Thymus (tissue), 11 donors: ENCODE results near the gene PPP4R3A. TPM values are rescaled to one million over a fixed set of nuclear protein-coding genes. Genes with fewer than 3 reads are reported as not detected.
"Not testable (repeated sequence)": the region's sequence is repeated elsewhere in the genome, so short reads cannot be mapped to it uniquely, and the experiment has no call there.

Source experiments
- DNase-seq, 9 donors: peaks; one replicate each; pipeline ENCODE4 v3.0.0-alpha.2; 2013; ENCODE audit warnings: low spot score in 9 of 9, low read depth in 6 of 9, missing footprints in 1 of 9
- H3K27ac ChIP-seq, 2 donors: one replicate each; pipeline ENCODE4 v1.5.1; 2013; ENCODE audit warnings: control low read depth in 1 of 2, low read depth in 1 of 2, low read length in 1 of 2, mild to moderate bottlenecking in 1 of 2, moderate library complexity in 1 of 2
- H3K27me3 ChIP-seq, 2 donors: one replicate each; pipeline ENCODE4 v1.5.1; 2013; ENCODE audit warnings: low read length in 1 of 2; ENCODE audit not compliant: control insufficient read depth in 2 of 2, insufficient read depth in 1 of 2
- H3K36me3 ChIP-seq, 2 donors: one replicate each; pipeline ENCODE4 v1.5.1; 2013; ENCODE audit warnings: low read length in 1 of 2, mild to moderate bottlenecking in 1 of 2, moderate library complexity in 1 of 2; ENCODE audit not compliant: control insufficient read depth in 2 of 2, insufficient read depth in 2 of 2
- H3K4me1 ChIP-seq, 2 donors: one replicate each; pipeline ENCODE4 v1.5.1; 2013; ENCODE audit warnings: low read length in 2 of 2; ENCODE audit not compliant: control insufficient read depth in 2 of 2, insufficient read depth in 2 of 2
- H3K4me3 ChIP-seq, 2 donors: one replicate each; pipeline ENCODE4 v1.5.1; 2013; ENCODE audit warnings: low read length in 2 of 2, control low read depth in 1 of 2, mild to moderate bottlenecking in 1 of 2
- H3K9me3 ChIP-seq, 2 donors: one replicate each; pipeline ENCODE4 v1.5.1; 2013; ENCODE audit warnings: low read length in 1 of 2, mild to moderate bottlenecking in 1 of 2; ENCODE audit not compliant: control insufficient read depth in 2 of 2, insufficient read depth in 1 of 2
- WGBS: extraction: QIAGEN DNeasy Blood & Tissue Kit; methylation state at CpG from one replicate; pipeline ENCODE4 v1.1.7; 2013; 5-methylcytosine and 5-hydroxymethylcytosine counted together
- polyA plus RNA-seq: library from polyadenylated mRNA; stranded (reverse); fragments of 200-250 nt; gene quantifications from one replicate; pipeline ENCODE4 v1.2.3, GENCODE V29; 2013
- total RNA-seq: library from RNA; stranded (reverse); fragments of 120-200 nt; gene quantifications from one replicate; pipeline ENCODE4 v1.2.4, GENCODE V29; 2013
- donor health status: healthy.

PPP4R3A gene
- total and polyA plus RNA-seq, 2 donors: 91.9 to 111 TPM

DNA sequence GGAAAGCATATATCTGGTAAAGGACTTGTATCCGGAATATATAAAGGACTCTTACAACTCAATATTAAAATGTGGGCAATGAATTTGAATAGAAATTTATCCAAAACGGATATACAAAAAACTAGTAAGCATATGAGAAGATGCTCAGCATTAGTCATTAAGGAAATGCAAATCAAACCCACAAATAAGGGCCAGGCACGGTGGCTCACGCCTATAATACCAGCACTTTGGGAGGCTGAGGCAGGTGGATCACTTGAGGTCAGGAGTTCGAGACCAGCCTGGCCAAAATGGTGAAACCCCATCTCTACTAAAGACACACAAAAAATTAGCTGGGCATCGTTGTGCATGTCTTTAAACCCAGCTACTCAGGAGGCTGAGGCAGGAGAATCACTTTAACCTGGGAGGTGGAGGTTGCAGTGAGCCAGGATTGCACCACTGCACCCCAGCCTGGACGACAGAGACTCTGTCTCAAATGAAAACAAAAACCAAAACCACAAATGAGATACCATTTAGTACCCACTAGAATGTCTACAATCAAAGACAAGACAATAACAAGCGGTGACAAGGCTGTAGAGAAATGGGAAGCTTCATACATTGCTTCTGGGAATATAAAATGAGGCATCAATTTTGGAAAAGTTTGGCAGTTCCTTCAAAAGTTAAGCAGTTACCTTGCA lies 15.6 kb downstream of the PPP4R3A start:
- not testable (repeated sequence) for H3K27ac ChIP-seq, H3K4me1 ChIP-seq, H3K27me3 ChIP-seq, H3K9me3 ChIP-seq, H3K4me3 ChIP-seq, DNase-seq
- WGBS: 82% methylated on average over 8 of the region's 8 CpGs
- peaks cover 6 to 26% of the 10 kb centered on the region in 2 donors for H3K36me3 ChIP-seq

DNA sequence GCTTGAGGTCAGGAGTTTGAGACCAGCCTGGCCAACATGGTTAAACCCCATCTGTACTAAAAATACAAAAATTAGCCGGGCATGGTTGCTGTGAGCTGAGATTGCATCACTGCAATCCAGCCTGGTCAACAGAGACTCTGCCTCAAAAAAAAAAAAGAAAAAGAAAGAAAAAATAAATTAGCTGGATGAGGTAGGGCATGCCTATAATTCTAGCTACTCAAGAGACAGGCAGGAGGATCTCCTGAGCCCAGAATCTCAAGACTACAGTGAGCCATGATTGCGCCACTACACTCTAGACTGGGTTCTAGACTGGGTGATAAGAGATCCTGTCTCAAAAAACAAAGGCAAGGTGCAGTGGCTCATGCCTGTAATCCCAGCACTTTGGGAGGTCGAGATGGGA lies 16.9 kb downstream of the PPP4R3A start:
- Histone ChIP-seq H3K4me1 (peaks cover 0 to 2% of the 10 kb centered on the region in 2 donors), H3K36me3 (peaks cover 6 to 26% of the 10 kb centered on the region in 2 donors), H3K27ac (no peak overlapping the region), H3K4me3 (no peak overlapping the region), H3K27me3 (no peaks in the 10 kb centered on the region), H3K9me3 (no peaks in the 10 kb centered on the region)
- DNase-seq: no peak
- whole genome bisulfite sequencing: 96% methylated on average over 3 of the region's 3 CpGs

DNA sequence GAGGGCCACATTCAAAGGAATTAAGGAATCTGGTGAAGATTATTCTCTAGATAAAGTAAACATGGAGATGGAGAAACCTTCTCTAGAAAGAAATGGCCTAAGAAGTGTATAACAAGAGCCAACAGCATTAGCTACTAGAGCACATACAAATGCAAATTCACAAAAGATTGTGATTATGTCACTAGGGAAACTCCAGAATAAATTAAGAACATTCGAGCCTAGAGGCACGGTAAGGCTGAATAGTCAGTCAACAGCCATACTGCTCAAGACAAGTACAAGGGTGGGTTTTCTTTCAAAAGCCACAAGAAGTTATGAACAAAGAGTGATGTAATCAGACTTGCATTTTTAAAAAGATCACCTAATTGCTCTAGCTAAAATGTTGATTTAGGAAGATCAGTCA lies 25.4 kb downstream of the PPP4R3A start:
- 93% methylated on average over 2 of the region's 2 CpGs for WGBS
- peaks cover 37 to 86% of the 10 kb centered on the region in 2 donors for H3K36me3 ChIP-seq
- H3K27ac ChIP-seq: no peak overlapping the region

DNA sequence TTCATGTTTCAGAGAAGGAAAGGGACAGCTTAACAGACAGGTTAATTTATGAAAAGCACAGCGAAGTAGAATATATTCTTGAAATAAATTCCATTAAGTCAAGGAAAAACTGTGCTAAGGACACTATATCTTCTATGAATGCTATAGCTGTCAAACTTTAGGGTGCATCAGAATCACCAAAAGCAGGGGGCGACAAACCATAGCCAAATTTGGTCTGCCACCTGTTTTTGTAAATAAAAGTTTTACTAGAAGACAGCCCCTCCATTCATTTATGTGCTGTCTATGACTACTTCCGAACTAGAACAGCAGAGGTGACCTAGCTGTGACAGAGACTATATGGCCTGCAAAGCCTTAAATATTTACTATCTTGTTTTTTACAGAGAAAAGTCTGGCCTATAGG lies 25.9 kb downstream of the PPP4R3A start:
- H3K27ac ChIP-seq: no peak overlapping the region
- H3K4me3 ChIP-seq: no peak overlapping the region
- no peaks in the 10 kb centered on the region for H3K9me3 ChIP-seq
- peak in 2 of 9 donors; percentile 4 to 28 for DNase-seq
- H3K36me3 ChIP-seq: peaks cover 41 to 86% of the 10 kb centered on the region in 2 donors
- 94% methylated on average over 3 of the region's 3 CpGs for whole genome bisulfite sequencing
- no peaks in the 10 kb centered on the region for H3K27me3 ChIP-seq
- H3K4me1 ChIP-seq: no peaks in the 10 kb centered on the region

More for the DNA sequence above, 25.4 kb downstream of the PPP4R3A start:
- H3K27me3 ChIP-seq: no peaks in the 10 kb centered on the region
- no peaks in the 10 kb centered on the region for H3K4me1 ChIP-seq
- H3K4me3 ChIP-seq: no peak overlapping the region
- H3K9me3 ChIP-seq: no peaks in the 10 kb centered on the region
- DNase-seq: no peak

DNA sequence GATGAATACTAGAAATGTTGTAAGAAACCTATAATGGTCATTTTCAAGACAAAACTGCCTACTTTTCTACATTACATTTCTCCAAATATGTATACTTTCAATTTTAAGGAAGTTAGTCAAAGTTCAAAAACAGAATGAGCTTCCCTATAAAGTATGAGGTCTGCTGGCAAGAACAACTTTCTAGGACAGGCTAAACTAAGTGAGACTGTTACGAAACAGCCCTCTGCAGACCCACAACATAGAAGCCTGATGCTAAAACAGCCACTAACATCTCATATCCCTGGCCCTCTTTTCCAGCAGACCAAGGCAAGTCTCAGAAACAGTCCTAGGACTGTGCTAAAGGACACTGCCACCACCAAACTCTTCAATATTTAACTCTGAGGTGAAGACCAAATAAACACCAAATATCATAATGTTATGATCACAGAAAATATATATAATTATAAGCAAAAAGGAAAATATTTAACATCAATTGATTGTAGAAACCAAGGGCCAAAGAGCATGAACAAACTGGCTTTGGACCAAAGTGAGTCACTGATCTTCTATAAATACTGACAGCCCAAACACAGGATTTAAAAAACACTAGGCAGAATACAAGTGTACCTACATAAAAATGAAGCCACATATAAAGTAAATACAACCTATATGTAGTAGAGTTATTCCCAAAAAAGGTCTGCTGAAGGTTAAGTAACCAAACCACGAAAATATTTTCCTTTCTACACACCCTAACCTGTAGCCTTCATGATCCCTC lies 27.7 kb downstream of the PPP4R3A start:
- Histone ChIP-seq H3K27ac (no peak overlapping the region), H3K36me3 (peaks cover 45 to 96% of the 10 kb centered on the region in 2 donors), H3K4me1 (no peaks in the 10 kb centered on the region), H3K27me3 (no peaks in the 10 kb centered on the region), H3K9me3 (no peaks in the 10 kb centered on the region), H3K4me3 (no peak overlapping the region)
- 99% methylated on average over 2 of the region's 2 CpGs for WGBS
- no peak for DNase-seq

DNA sequence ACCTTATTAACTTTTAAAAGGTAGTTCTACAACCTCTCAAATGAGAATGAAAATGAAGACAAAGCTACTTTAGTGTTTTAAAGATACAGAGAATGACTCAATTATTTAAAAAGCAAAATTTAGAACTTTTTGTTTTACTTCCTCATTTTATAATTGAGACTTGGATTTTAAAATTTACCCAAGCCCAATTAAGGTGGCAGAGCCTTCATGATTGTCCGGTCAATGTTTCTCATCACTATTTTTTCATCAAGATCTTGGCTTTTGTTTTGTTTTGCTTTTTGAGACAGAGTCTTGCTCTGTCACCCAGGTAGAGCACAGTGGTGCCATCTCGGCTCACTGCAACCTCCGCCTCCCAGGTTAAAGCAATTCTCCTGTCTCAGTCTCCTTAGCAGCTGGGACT lies 32.7 kb downstream of the PPP4R3A start:
- no peak overlapping the region for H3K4me3 ChIP-seq
- no peak for DNase-seq
- WGBS: 99% methylated on average over 3 of the region's 3 CpGs
- H3K36me3 ChIP-seq: peaks cover 49 to 96% of the 10 kb centered on the region in 2 donors
- no peaks in the 10 kb centered on the region for H3K4me1 ChIP-seq
- H3K27ac ChIP-seq: no peak overlapping the region
- no peaks in the 10 kb centered on the region for H3K9me3 ChIP-seq
- no peaks in the 10 kb centered on the region for H3K27me3 ChIP-seq

DNA sequence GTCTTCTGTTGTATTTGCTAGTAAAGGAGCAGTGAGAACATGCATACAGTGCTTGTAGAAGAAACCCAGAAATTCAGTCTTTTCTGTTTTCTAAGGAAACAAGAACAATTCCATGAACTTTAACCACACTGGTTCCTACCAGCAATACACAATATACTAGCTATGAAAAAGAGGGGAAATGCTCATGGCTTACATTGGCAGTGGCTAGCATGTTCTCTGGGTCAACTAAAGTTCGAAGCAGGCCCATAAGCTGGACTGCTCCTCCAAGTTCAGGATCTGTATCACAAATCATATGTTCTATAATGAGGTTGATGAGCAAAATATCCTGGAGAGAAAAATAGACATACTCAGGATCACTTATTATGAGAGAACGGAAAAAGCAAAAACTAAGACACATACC lies 37.1 kb downstream of the PPP4R3A start:
- no peaks in the 10 kb centered on the region for H3K27me3 ChIP-seq
- H3K27ac ChIP-seq: no peak overlapping the region
- peaks cover 32 to 88% of the 10 kb centered on the region in 2 donors for H3K36me3 ChIP-seq
- DNase-seq: no peak
- H3K4me1 ChIP-seq: no peaks in the 10 kb centered on the region
- H3K9me3 ChIP-seq: no peaks in the 10 kb centered on the region
- H3K4me3 ChIP-seq: no peak overlapping the region
- WGBS: 97% methylated on average over 2 of the region's 2 CpGs

DNA sequence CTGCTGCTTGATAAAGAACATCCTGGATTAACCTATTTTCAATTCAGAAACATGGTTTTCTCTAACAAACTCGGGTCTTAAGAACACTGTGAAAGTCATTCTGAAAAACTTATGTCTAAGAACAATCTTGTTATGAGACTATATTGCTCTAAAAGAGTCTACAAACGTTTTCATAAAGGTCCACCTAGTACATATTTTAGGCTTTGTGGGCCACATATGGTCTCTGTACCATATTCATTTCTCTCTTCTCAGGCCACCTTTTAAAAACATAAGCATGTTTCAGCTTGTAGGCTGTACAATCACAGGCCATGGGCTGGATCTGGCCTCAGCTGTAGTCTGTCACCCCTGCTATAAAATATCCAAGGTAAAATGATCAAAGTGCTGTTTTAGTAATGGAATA lies 39.9 kb downstream of the PPP4R3A start:
- Histone ChIP-seq H3K4me1 (no peaks in the 10 kb centered on the region), H3K36me3 (peaks cover 30 to 78% of the 10 kb centered on the region in 2 donors), H3K9me3 (no peaks in the 10 kb centered on the region), H3K27ac (no peak overlapping the region), H3K27me3 (no peaks in the 10 kb centered on the region), H3K4me3 (no peak overlapping the region)
- 92% methylated on average over 2 of the region's 2 CpGs for WGBS
- no peak for DNase-seq

DNA sequence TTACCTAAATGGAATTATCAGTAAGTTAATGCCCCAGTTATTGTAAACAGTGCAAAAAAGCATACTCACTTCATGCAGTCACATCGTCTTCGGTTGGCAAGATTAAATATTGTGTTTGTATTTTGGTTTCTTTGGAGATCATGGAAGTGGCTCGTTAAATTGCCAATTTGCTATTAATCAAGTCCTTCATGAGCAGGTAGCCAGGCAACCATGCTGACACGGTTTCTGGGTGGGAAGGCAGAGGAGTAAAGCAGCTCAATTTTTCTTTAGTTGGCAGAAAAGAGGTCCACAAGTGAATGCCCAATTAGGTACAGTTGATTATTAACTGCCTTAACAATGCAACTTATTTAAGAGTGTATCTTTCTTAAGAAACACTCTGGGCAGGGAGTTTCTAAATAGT lies 43.9 kb downstream of the PPP4R3A start:
- 98% methylated on average over 4 of the region's 4 CpGs for WGBS
- Histone ChIP-seq H3K27ac (no peak overlapping the region), H3K4me3 (no peak overlapping the region), H3K27me3 (no peaks in the 10 kb centered on the region), H3K4me1 (no peaks in the 10 kb centered on the region), H3K9me3 (no peaks in the 10 kb centered on the region), H3K36me3 (peaks cover 34 to 79% of the 10 kb centered on the region in 2 donors)
- no peak for DNase-seq
